ENCODE measurements around the gene SLC44A4.

GRCh38 chr6:31865205-31866118 is 13.3 kb downstream of the SLC44A4 start:
- no peak for TF ChIP-seq ZFP30 (CRISPR knock-in tag; IDR thresholded peaks at IDR 0.05)
- TF ChIP-seq RARB (CRISPR knock-in tag; IDR thresholded peaks at IDR 0.05): no peak
- no peak for TF ChIP-seq ARNTL (CRISPR knock-in tag; IDR thresholded peaks at IDR 0.05; ENCODE audit: borderline replicate concordance, low read depth)
- no peak for TF ChIP-seq ZNF565 (CRISPR knock-in tag; conservative IDR thresholded peaks at IDR 0.05; ENCODE audit: low read depth)
- TF ChIP-seq ZNF8 (CRISPR knock-in tag; IDR thresholded peaks at IDR 0.05): no peak
- TF ChIP-seq PPARA (CRISPR knock-in tag; IDR thresholded peaks at IDR 0.05; ENCODE audit: borderline replicate concordance): no peak
- no peak for TF ChIP-seq GLIS3 (CRISPR knock-in tag; IDR thresholded peaks at IDR 0.05)

Data from SK-N-SH treated with all-trans-retinoic acid at 6 μM for 48 hours (cell line).